Liver (tissue), 9 donors: ENCODE results near the gene PCSK1N. TPM values are rescaled to one million over a fixed set of nuclear protein-coding genes. Genes with fewer than 3 reads are reported as not detected.

Source experiments
- DNase-seq: peaks from one replicate; pipeline ENCODE4 v3.0.0-alpha.2; 2017; ENCODE audit warnings: low spot score
- H3K27ac ChIP-seq, 2 donors: one replicate each; pipeline ENCODE4 v1.7.0; 2013; ENCODE audit warnings: inconsistent platforms in 2 of 2, low read length in 2 of 2, control low read depth in 1 of 2, low read depth in 1 of 2, mild to moderate bottlenecking in 1 of 2
- H3K27me3 ChIP-seq, 4 donors: one replicate each; pipeline versions ENCODE4 v1.6.1 to v1.7.0; 2013; ENCODE audit warnings: low read length in 3 of 4, inconsistent platforms in 1 of 4, mild to moderate bottlenecking in 1 of 4, moderate library complexity in 1 of 4; ENCODE audit not compliant: control insufficient read depth in 4 of 4, insufficient read depth in 4 of 4
- H3K36me3 ChIP-seq, 4 donors: one replicate each; pipeline versions ENCODE4 v1.6.1 to v1.7.0; 2013; ENCODE audit warnings: low read length in 3 of 4, mild to moderate bottlenecking in 3 of 4, low read depth in 1 of 4, moderate library complexity in 1 of 4; ENCODE audit not compliant: control insufficient read depth in 4 of 4, insufficient read depth in 3 of 4
- H3K4me1 ChIP-seq, 4 donors: one replicate each; pipeline versions ENCODE4 v1.6.1 to v1.7.0; 2013; ENCODE audit warnings: low read length in 3 of 4, mild to moderate bottlenecking in 3 of 4, moderate library complexity in 1 of 4; ENCODE audit not compliant: control insufficient read depth in 4 of 4, insufficient read depth in 4 of 4
- H3K4me3 ChIP-seq, 3 donors: one replicate each; pipeline versions ENCODE4 v1.6.1 to v1.7.0; 2013; ENCODE audit warnings: low read length in 3 of 3, control low read depth in 1 of 3, low read depth in 1 of 3, mild to moderate bottlenecking in 1 of 3
- H3K9ac ChIP-seq, 2 donors: one replicate each; pipeline ENCODE4 v1.7.0; 2013; ENCODE audit warnings: low read length in 2 of 2, mild to moderate bottlenecking in 2 of 2, moderate library complexity in 2 of 2, control low read depth in 1 of 2, low read depth in 1 of 2
- H3K9me3 ChIP-seq, 4 donors: one replicate each; pipeline versions ENCODE4 v1.6.1 to v1.7.0; 2013; ENCODE audit warnings: low read length in 3 of 4; ENCODE audit not compliant: control insufficient read depth in 4 of 4
- ATF3 ChIP-seq: IDR thresholded peaks from 2 replicates; pipeline ENCODE4 v1.6.1; 2016; ENCODE audit warnings: antibody characterized with exemption
- CTCF ChIP-seq: fragments of 150-350 bp; IDR thresholded peaks from 2 replicates; pipeline ENCODE4 v1.5.1; 2017; ENCODE audit warnings: improper control_type of control experiment, low read depth, low read length; ENCODE audit not compliant: missing input control
- EGR1 ChIP-seq, 2 donors: IDR thresholded peaks; 2 replicates each; pipeline ENCODE4 v1.6.1; 2016 to 2018; ENCODE audit warnings: antibody characterized with exemption in 2 of 2, low read depth in 2 of 2
- FOXA1 ChIP-seq: IDR thresholded peaks from 2 replicates; pipeline ENCODE4 v1.6.1; 2016; ENCODE audit warnings: antibody characterized with exemption
- FOXA2 ChIP-seq: IDR thresholded peaks from 2 replicates; pipeline ENCODE4 v1.6.1; 2016; ENCODE audit warnings: antibody characterized with exemption
- GABPA ChIP-seq, 2 donors: IDR thresholded peaks in 1 of 2; conservative IDR thresholded peaks in 1 of 2; 2 replicates each; pipeline ENCODE4 v1.6.1; 2016; ENCODE audit warnings: antibody characterized with exemption in 2 of 2, mild to moderate bottlenecking in 1 of 2, moderate library complexity in 1 of 2
- HNF4G ChIP-seq: IDR thresholded peaks from 2 replicates; pipeline ENCODE4 v1.6.1; 2016; ENCODE audit warnings: antibody characterized with exemption
- MAX ChIP-seq: IDR thresholded peaks from 2 replicates; pipeline ENCODE4 v1.6.1; 2016; ENCODE audit warnings: antibody characterized with exemption
- RAD21 ChIP-seq, 2 donors: IDR thresholded peaks; 2 replicates each; pipeline ENCODE4 v1.6.1; 2016; ENCODE audit warnings: antibody characterized with exemption in 2 of 2, mild to moderate bottlenecking in 2 of 2
- REST ChIP-seq: IDR thresholded peaks from 2 replicates; pipeline ENCODE4 v1.6.1; 2016; ENCODE audit warnings: antibody characterized with exemption, mild to moderate bottlenecking
- RXRA ChIP-seq, 2 donors: IDR thresholded peaks; 2 replicates each; pipeline ENCODE4 v1.6.1; 2017 to 2018; ENCODE audit warnings: antibody characterized with exemption in 2 of 2, mild to moderate bottlenecking in 1 of 2
- SP1 ChIP-seq: IDR thresholded peaks from 2 replicates; pipeline ENCODE4 v1.6.1; 2018; ENCODE audit warnings: antibody characterized with exemption, mild to moderate bottlenecking
- TAF1 ChIP-seq: conservative IDR thresholded peaks from 2 replicates; pipeline ENCODE4 v1.6.1; 2016; ENCODE audit warnings: antibody characterized with exemption, mild to moderate bottlenecking
- ZBTB33 ChIP-seq: IDR thresholded peaks from 2 replicates; pipeline ENCODE4 v1.6.1; 2016; ENCODE audit warnings: antibody characterized with exemption
- WGBS: extraction: QIAGEN DNeasy Blood & Tissue Kit; methylation state at CpG from one replicate; pipeline ENCODE4 v1.1.7; 2013; 5-methylcytosine and 5-hydroxymethylcytosine counted together
- polyA plus RNA-seq, 2 donors: library from polyadenylated mRNA; stranded (reverse) in 1 of 2; unstranded in 1 of 2; fragments of 200-250 nt in 1 of 2; fragments of >200 nt in 1 of 2; fragmentation: Nextera tagmentation in 1 of 2; extraction: Ambion mirVana in 1 of 2; gene quantifications; one replicate each; pipeline versions ENCODE4 v1.2.1 to v1.2.3, GENCODE V29; 2013 to 2015
- total RNA-seq, 2 donors: library from RNA; depleted of rRNA; stranded (reverse); fragments of >200 nt; gene quantifications; one replicate each; pipeline ENCODE4 v1.2.3, GENCODE V29; 2014
- donor health status: healthy.
- donor health status: healthy.
- donor health status: healthy.
- donor health status: healthy.
- donor health status: healthy.

Gene PCSK1N
- total and polyA plus RNA-seq, 4 donors = 0.05 to 5.4 (median 0.92) TPM

GRCh38 chrX:48814722-48815121 lies 20.7 kb downstream of the PCSK1N start:
- H3K9ac ChIP-seq = no peak overlapping the region

GRCh38 chrX:48813644-48814043 lies 21.8 kb downstream of the PCSK1N start:
- 91% methylated on average over 8 of the region's 8 CpGs for WGBS
- no peak for DNase-seq
- H3K9me3 ChIP-seq = no peaks in the 10 kb centered on the region
- H3K36me3 ChIP-seq = peaks cover 8 to 47% (median 13%) of the 10 kb centered on the region in 4 donors
- no peak overlapping the region for H3K27ac ChIP-seq
- H3K4me3 ChIP-seq = no peak overlapping the region
- peaks cover 0 to 5% (median 0%) of the 10 kb centered on the region in 4 donors for H3K4me1 ChIP-seq
- no peak overlapping the region for H3K9ac ChIP-seq
- H3K27me3 ChIP-seq = no peaks in the 10 kb centered on the region
- TF ChIP-seq RXRA (IDR thresholded peaks at IDR 0.05) (no peak), CTCF (no peak), MAX (no peak), HNF4G (no peak), FOXA1 (no peak), RAD21 (IDR thresholded peaks at IDR 0.05) (no peak), SP1 (no peak), TAF1 (no peak), GABPA (IDR thresholded peaks at IDR 0.05 in 1 of 2, conservative IDR thresholded peaks at IDR 0.05 in 1 of 2) (no peak), ZBTB33 (no peak), FOXA2 (no peak), ATF3 (no peak), EGR1 (IDR thresholded peaks at IDR 0.05; ENCODE audit: low read depth in 2 of 2) (no peak)

More at GRCh38 chrX:48814722-48815121, 20.7 kb downstream of the PCSK1N start:
- Histone ChIP-seq H3K27me3 (no peaks in the 10 kb centered on the region), H3K36me3 (peaks cover 8 to 54% (median 13%) of the 10 kb centered on the region in 4 donors), H3K9me3 (no peaks in the 10 kb centered on the region), H3K4me1 (peaks cover 0 to 5% (median 1%) of the 10 kb centered on the region in 4 donors), H3K4me3 (no peak overlapping the region), H3K27ac (no peak overlapping the region)
- TF ChIP-seq REST = no peak
- TF ChIP-seq ZBTB33 = no peak
- TF ChIP-seq GABPA (IDR thresholded peaks at IDR 0.05 in 1 of 2, conservative IDR thresholded peaks at IDR 0.05 in 1 of 2) = no peak
- TF ChIP-seq FOXA1 = no peak
- WGBS = 97% methylated on average over 8 of the region's 8 CpGs
- no peak for DNase-seq
